ENCODE measurements around the gene KIF25. TPM values are rescaled to one million over a fixed set of nuclear protein-coding genes. Genes with fewer than 3 reads are reported as not detected.

The KIF25 gene
- total RNA-seq, 1 experiment from 2014 or later = 0.28 TPM

DNA sequence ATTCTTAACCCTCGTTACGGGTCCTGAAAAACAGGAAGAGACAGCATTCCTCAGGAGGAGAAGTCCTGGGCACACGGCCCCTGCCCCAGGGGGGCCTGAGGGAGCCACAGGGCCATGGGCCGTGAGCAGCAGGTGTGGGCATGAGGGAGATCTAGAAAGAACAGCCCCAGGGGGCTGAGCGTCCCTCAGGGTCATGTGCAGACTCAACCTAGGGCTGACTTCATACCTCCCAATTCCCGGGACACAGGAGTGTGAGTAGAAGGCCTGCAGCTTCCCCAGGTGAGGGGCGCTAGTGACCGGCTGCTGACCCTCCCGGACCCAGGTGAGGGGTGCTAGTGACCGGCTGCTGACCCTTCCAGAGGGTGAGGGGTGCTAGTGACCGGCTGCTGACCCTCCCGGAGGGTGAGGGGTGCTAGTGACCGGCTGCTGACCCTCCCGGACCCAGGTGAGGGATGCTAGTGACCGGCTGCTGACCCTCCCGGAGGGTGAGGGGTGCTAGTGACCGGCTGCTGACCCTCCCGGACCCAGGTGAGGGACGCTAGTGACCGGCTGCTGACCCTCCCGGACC, 46.5 kb downstream of the KIF25 start (continued):
- TF ChIP-seq, protein P1, sequence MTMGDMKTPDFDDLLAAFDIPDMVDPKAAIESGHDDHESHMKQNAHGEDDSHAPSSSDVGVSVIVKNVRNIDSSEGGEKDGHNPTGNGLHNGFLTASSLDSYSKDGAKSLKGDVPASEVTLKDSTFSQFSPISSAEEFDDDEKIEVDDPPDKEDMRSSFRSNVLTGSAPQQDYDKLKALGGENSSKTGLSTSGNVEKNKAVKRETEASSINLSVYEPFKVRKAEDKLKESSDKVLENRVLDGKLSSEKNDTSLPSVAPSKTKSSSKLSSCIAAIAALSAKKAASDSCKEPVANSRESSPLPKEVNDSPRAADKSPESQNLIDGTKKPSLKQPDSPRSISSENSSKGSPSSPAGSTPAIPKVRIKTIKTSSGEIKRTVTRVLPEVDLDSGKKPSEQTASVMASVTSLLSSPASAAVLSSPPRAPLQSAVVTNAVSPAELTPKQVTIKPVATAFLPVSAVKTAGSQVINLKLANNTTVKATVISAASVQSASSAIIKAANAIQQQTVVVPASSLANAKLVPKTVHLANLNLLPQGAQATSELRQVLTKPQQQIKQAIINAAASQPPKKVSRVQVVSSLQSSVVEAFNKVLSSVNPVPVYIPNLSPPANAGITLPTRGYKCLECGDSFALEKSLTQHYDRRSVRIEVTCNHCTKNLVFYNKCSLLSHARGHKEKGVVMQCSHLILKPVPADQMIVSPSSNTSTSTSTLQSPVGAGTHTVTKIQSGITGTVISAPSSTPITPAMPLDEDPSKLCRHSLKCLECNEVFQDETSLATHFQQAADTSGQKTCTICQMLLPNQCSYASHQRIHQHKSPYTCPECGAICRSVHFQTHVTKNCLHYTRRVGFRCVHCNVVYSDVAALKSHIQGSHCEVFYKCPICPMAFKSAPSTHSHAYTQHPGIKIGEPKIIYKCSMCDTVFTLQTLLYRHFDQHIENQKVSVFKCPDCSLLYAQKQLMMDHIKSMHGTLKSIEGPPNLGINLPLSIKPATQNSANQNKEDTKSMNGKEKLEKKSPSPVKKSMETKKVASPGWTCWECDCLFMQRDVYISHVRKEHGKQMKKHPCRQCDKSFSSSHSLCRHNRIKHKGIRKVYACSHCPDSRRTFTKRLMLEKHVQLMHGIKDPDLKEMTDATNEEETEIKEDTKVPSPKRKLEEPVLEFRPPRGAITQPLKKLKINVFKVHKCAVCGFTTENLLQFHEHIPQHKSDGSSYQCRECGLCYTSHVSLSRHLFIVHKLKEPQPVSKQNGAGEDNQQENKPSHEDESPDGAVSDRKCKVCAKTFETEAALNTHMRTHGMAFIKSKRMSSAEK (CRISPR knock-in tag; IDR thresholded peaks at IDR 0.05; ENCODE audit: borderline replicate concordance) = no peak
- TF ChIP-seq, protein P2, sequence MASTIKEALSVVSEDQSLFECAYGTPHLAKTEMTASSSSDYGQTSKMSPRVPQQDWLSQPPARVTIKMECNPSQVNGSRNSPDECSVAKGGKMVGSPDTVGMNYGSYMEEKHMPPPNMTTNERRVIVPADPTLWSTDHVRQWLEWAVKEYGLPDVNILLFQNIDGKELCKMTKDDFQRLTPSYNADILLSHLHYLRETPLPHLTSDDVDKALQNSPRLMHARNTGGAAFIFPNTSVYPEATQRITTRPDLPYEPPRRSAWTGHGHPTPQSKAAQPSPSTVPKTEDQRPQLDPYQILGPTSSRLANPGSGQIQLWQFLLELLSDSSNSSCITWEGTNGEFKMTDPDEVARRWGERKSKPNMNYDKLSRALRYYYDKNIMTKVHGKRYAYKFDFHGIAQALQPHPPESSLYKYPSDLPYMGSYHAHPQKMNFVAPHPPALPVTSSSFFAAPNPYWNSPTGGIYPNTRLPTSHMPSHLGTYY (CRISPR knock-in tag; IDR thresholded peaks at IDR 0.05) = no peak
- no peak for TF ChIP-seq IRF2 (CRISPR knock-in tag; IDR thresholded peaks at IDR 0.05; ENCODE audit: borderline replicate concordance, low read depth)

DNA sequence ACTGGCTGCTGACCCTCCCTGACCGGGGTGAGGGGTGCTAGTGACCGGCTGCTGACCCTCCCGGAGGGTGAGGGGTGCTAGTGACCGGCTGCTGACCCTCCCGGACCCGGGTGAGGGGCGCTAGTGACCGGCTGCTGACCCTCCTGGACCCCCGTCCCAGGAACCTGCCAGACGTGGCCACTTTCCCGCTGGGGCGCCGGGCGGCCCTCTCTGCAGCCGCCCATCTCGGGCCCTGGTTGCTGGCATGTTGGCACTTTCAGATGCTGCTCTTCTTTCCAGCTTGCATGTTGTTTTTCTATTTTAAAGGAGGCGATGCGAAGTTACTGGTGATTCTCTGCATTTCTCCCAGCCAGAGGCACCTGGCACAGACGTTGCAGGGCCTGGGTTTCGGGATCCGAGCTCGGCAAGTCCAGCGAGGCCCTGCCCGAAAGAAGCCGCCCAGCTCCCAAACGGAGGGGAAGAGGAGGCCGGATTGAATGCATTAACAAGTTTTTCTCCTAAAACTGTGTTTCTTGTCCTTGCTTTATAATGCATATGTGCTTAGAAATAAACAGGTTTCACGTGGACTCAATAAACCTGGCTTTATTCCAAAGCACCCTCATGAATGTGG, 47.2 kb downstream of the KIF25 start:
- DNase-seq (ENCODE audit: low spot score) (no peak), ATAC-seq (no peak)
- CTCF ChIA-PET = interaction anchor here (1.0 to 2.6 kb wide), 7 partner anchors 15 to 88 kb away, joined by 3 to 12 read pairs (median 3); no protein-coding TSS in a partner anchor
- Mint-ChIP-seq H3K9me3 (peaks cover 16% of the 10 kb centered on the region), H3K4me3 (no peak overlapping the region), H3K27ac (no peak overlapping the region), H3K36me3 (peaks cover 21% of the 10 kb centered on the region), H3K27me3 (ENCODE audit: low read depth) (peaks cover 12% of the 10 kb centered on the region; the same call in 1 of the 2 replicates), H3K4me1 (no peaks in the 10 kb centered on the region)
- POLR2A ChIA-PET = no interaction called here
- TF ChIP-seq, protein P3, sequence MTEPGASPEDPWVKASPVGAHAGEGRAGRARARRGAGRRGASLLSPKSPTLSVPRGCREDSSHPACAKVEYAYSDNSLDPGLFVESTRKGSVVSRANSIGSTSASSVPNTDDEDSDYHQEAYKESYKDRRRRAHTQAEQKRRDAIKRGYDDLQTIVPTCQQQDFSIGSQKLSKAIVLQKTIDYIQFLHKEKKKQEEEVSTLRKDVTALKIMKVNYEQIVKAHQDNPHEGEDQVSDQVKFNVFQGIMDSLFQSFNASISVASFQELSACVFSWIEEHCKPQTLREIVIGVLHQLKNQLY (CRISPR knock-in tag; IDR thresholded peaks at IDR 0.05) = no peak
- TF ChIP-seq ZNF671 (CRISPR knock-in tag; IDR thresholded peaks at IDR 0.05) (no peak), ZBTB21 (CRISPR knock-in tag; IDR thresholded peaks at IDR 0.05; ENCODE audit: borderline replicate concordance) (no peak), SMAD4 (CRISPR knock-in tag; IDR thresholded peaks at IDR 0.05) (no peak), ETV6 (CRISPR knock-in tag; IDR thresholded peaks at IDR 0.05) (no peak), NR3C1 (CRISPR knock-in tag; conservative IDR thresholded peaks at IDR 0.05; ENCODE audit: low read depth) (no peak), ELF4 (CRISPR knock-in tag; IDR thresholded peaks at IDR 0.05; ENCODE audit: low read depth) (no peak), JAZF1 (CRISPR knock-in tag; IDR thresholded peaks at IDR 0.05) (no peak), ZNF138 (CRISPR knock-in tag; conservative IDR thresholded peaks at IDR 0.05) (no peak), TEAD4 (CRISPR knock-in tag; IDR thresholded peaks at IDR 0.05) (no peak), GABPB1 (CRISPR knock-in tag; IDR thresholded peaks at IDR 0.05) (no peak), FOXJ3 (CRISPR knock-in tag; IDR thresholded peaks at IDR 0.05; ENCODE audit: borderline replicate concordance) (no peak), IRF2 (CRISPR knock-in tag; IDR thresholded peaks at IDR 0.05; ENCODE audit: borderline replicate concordance, low read depth) (no peak), NFE2L1 (CRISPR knock-in tag; IDR thresholded peaks at IDR 0.05) (no peak)
- TF ChIP-seq, protein P4, sequence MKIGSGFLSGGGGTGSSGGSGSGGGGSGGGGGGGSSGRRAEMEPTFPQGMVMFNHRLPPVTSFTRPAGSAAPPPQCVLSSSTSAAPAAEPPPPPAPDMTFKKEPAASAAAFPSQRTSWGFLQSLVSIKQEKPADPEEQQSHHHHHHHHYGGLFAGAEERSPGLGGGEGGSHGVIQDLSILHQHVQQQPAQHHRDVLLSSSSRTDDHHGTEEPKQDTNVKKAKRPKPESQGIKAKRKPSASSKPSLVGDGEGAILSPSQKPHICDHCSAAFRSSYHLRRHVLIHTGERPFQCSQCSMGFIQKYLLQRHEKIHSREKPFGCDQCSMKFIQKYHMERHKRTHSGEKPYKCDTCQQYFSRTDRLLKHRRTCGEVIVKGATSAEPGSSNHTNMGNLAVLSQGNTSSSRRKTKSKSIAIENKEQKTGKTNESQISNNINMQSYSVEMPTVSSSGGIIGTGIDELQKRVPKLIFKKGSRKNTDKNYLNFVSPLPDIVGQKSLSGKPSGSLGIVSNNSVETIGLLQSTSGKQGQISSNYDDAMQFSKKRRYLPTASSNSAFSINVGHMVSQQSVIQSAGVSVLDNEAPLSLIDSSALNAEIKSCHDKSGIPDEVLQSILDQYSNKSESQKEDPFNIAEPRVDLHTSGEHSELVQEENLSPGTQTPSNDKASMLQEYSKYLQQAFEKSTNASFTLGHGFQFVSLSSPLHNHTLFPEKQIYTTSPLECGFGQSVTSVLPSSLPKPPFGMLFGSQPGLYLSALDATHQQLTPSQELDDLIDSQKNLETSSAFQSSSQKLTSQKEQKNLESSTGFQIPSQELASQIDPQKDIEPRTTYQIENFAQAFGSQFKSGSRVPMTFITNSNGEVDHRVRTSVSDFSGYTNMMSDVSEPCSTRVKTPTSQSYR (CRISPR knock-in tag; IDR thresholded peaks at IDR 0.05) = no peak
- TF ChIP-seq, protein P5, sequence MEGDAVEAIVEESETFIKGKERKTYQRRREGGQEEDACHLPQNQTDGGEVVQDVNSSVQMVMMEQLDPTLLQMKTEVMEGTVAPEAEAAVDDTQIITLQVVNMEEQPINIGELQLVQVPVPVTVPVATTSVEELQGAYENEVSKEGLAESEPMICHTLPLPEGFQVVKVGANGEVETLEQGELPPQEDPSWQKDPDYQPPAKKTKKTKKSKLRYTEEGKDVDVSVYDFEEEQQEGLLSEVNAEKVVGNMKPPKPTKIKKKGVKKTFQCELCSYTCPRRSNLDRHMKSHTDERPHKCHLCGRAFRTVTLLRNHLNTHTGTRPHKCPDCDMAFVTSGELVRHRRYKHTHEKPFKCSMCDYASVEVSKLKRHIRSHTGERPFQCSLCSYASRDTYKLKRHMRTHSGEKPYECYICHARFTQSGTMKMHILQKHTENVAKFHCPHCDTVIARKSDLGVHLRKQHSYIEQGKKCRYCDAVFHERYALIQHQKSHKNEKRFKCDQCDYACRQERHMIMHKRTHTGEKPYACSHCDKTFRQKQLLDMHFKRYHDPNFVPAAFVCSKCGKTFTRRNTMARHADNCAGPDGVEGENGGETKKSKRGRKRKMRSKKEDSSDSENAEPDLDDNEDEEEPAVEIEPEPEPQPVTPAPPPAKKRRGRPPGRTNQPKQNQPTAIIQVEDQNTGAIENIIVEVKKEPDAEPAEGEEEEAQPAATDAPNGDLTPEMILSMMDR (IDR thresholded peaks at IDR 0.05) = no peak
- TF ChIP-seq, protein P6, sequence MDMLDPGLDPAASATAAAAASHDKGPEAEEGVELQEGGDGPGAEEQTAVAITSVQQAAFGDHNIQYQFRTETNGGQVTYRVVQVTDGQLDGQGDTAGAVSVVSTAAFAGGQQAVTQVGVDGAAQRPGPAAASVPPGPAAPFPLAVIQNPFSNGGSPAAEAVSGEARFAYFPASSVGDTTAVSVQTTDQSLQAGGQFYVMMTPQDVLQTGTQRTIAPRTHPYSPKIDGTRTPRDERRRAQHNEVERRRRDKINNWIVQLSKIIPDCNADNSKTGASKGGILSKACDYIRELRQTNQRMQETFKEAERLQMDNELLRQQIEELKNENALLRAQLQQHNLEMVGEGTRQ (CRISPR knock-in tag; IDR thresholded peaks at IDR 0.05) = no peak

Data from WTC11 (cell line).